ENCODE results near the gene PRPF40A. TPM values are rescaled to one million over a fixed set of nuclear protein-coding genes. Genes with fewer than 3 reads are reported as not detected.

Gene PRPF40A
- total RNA-seq, 6 experiments from 2014 or later = 25.1 to 54.3 (median 40.2) TPM

- peaks cover 0 to 5% (median 0%) of the 10 kb centered on the region in 4 donors for H3K36me3 ChIP-seq
- ATAC-seq = no peak
- H3K27me3 ChIP-seq = no peaks in the 10 kb centered on the region
- H3K27ac ChIP-seq = no peak overlapping the region
- H3K9me3 ChIP-seq = no peaks in the 10 kb centered on the region
- H3K4me1 ChIP-seq = no peaks in the 10 kb centered on the region
- intact Hi-C loops (cut with DNase I) = loop anchor here (10.0 kb wide), 2 partner anchors 448 to 598 kb away; no protein-coding TSS in a partner anchor
- no peak for TF ChIP-seq POLR2A (IDR thresholded peaks at IDR 0.05)
- TF ChIP-seq, protein P1, sequence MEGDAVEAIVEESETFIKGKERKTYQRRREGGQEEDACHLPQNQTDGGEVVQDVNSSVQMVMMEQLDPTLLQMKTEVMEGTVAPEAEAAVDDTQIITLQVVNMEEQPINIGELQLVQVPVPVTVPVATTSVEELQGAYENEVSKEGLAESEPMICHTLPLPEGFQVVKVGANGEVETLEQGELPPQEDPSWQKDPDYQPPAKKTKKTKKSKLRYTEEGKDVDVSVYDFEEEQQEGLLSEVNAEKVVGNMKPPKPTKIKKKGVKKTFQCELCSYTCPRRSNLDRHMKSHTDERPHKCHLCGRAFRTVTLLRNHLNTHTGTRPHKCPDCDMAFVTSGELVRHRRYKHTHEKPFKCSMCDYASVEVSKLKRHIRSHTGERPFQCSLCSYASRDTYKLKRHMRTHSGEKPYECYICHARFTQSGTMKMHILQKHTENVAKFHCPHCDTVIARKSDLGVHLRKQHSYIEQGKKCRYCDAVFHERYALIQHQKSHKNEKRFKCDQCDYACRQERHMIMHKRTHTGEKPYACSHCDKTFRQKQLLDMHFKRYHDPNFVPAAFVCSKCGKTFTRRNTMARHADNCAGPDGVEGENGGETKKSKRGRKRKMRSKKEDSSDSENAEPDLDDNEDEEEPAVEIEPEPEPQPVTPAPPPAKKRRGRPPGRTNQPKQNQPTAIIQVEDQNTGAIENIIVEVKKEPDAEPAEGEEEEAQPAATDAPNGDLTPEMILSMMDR (IDR thresholded peaks at IDR 0.05) = no peak
- H3K4me3 ChIP-seq = no peak overlapping the region
- DNase-seq = no peak
- 78% methylated on average over 3 of the region's 3 CpGs for WGBS (ENCODE audit: insufficient coverage, low coverage, low lambda C conversion rate, missing lambda C conversion rate)
Measured at GRCh38 chr2:152632736-152633135, 84.5 kb downstream of the PRPF40A start.

DNA sequence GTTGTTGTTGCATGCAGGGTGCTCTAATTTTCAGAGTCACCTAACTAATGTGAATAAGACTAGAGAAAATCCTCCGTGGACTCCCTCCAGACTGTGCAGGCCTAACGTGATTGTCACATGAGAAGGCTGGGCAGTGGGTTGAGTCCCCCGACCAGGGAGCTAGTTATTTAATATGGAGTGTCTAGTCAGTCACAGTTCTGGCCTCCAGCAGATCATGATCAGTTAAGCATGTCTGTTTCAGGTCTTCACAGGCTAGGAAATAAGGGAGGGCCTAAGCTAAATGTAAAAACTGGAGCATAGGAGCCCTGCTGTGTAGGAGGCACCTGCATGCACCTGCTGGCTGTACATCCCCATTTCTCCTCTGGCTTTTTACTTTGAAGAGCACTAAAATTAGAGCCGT, 86.8 kb downstream of the PRPF40A start:
- ATAC-seq (no peak), DNase-seq (no peak)
- Histone ChIP-seq H3K9me3 (no peaks in the 10 kb centered on the region), H3K36me3 (peaks cover 0 to 5% (median 0%) of the 10 kb centered on the region in 4 donors), H3K4me1 (no peaks in the 10 kb centered on the region), H3K27ac (no peak overlapping the region), H3K27me3 (no peaks in the 10 kb centered on the region), H3K4me3 (no peak overlapping the region)
- TF ChIP-seq POLR2A (IDR thresholded peaks at IDR 0.05) = no peak
- TF ChIP-seq, protein P1 (IDR thresholded peaks at IDR 0.05) = no peak
- WGBS (ENCODE audit: insufficient coverage, low coverage, low lambda C conversion rate, missing lambda C conversion rate) = 75% methylated on average over 3 of the region's 4 CpGs
- intact Hi-C loops (cut with DNase I) = loop anchor here (10.0 kb wide), 2 partner anchors 446 to 596 kb away; no protein-coding TSS in a partner anchor

DNA sequence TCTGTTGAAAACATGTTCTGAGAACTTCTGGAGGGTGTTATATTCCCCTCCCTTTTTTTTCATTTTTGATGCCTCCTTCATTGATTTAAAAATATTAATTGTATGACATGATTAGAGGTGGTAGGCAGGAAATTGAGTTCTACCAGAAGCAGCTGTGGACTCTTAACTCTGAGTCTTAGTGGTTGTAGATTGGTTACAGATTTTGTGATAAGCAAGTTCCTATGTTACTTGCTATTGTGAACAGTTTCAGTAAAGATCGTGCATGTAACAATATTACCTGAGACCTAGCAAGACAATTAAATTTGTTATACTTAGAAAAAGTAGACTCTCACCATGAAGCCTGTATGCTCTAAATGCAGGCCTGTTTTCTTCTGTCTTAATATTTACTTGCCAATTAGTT, 88.1 kb downstream of the PRPF40A start:
- H3K36me3 ChIP-seq = peaks cover 0 to 5% (median 0%) of the 10 kb centered on the region in 4 donors
- no peak overlapping the region for H3K27ac ChIP-seq
- intact Hi-C loops (cut with DNase I) = no loop called here
- no peaks in the 10 kb centered on the region for H3K27me3 ChIP-seq
- H3K4me3 ChIP-seq = no peak overlapping the region
- no peaks in the 10 kb centered on the region for H3K4me1 ChIP-seq
- TF ChIP-seq POLR2A (IDR thresholded peaks at IDR 0.05) = no peak
- TF ChIP-seq, protein P1 (IDR thresholded peaks at IDR 0.05) = no peak
- H3K9me3 ChIP-seq = no peaks in the 10 kb centered on the region
- no peak for DNase-seq
- no peak for ATAC-seq
- WGBS (ENCODE audit: insufficient coverage, low coverage, low lambda C conversion rate, missing lambda C conversion rate) = 80% methylated on average over 1 of the region's 1 CpG

DNA sequence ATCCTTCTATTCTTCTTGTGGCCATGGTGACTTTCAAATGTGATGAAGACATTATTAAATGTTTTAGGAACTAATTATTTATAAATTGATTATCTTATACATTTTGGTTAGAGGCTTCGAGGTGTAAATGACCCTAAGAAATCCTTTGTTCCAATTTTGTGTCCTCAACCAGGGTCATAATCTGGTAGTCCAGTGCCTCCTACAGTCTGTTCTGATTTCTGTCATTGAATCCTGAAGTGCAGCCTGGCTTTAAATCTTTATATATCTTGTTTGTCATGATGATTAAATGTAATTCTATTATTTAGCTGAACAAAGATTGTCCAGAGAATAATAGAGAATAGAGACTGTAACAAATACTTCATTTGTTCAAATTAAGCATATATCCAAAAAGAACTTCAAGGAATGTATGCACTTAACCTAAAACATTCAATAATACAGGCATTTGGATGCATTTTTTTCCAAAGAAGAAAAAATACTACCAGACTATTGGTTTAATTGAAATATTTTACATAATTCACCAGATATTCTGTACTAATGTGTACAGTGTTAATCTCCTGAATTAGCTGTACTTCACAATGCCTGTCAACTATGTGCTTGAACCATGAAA, 89.8 kb downstream of the PRPF40A start:
- Histone ChIP-seq H3K4me3 (no peak overlapping the region), H3K27ac (no peak overlapping the region), H3K36me3 (peaks cover 0 to 5% (median 0%) of the 10 kb centered on the region in 4 donors), H3K4me1 (no peaks in the 10 kb centered on the region), H3K9me3 (no peaks in the 10 kb centered on the region), H3K27me3 (no peaks in the 10 kb centered on the region)
- DNase-seq (no peak), ATAC-seq (peak; percentile 52 to 77 (median 66))
- WGBS (ENCODE audit: insufficient coverage, low coverage, low lambda C conversion rate, missing lambda C conversion rate) = 4% methylated on average over 1 of the region's 1 CpG
- intact Hi-C loops (cut with DNase I) = no loop called here
- TF ChIP-seq, protein P1 (IDR thresholded peaks at IDR 0.05) = peak; percentile 49 to 56 (median 54)
- TF ChIP-seq POLR2A (IDR thresholded peaks at IDR 0.05) = no peak

Data from right lobe of liver (tissue), 6 donors.